Motor neuron (in vitro differentiated cells): Measurements from ENCODE around the gene SOCS1. TPM values are rescaled to one million over a fixed set of nuclear protein-coding genes. Genes with fewer than 3 reads are reported as not detected.
"Not testable (repeated sequence)": the region's sequence is repeated elsewhere in the genome, so short reads cannot be mapped to it uniquely, and the experiment has no call there.

Experiments used
- ATAC-seq, 8 experiments: fragments of 200-7000 bp; cut with Tn5 transposase; replicated peaks in 6 of 8; 2 replicates each; pipeline ENCODE4 v1.8.0; 2021; ENCODE audit warnings: mild to moderate bottlenecking in 8 of 8, moderate library complexity in 8 of 8
- H3K27ac ChIP-seq, 2 donors: fragments of 250-450 bp; sonication (Bioruptor Pico); 2 replicates each; pipeline ENCODE4 v1.9.0; 2021; ENCODE audit warnings: antibody characterized with exemption in 2 of 2, mild to moderate bottlenecking in 2 of 2, moderate library complexity in 1 of 2
- H3K4me1 ChIP-seq, 2 donors: fragments of 250-450 bp; sonication (Bioruptor Pico); replicated peaks in 1 of 2; 2 replicates each; pipeline ENCODE4 v1.6.1; 2021; ENCODE audit warnings: antibody characterized with exemption in 2 of 2, mild to moderate bottlenecking in 2 of 2, moderate library complexity in 1 of 2
- H3K4me3 ChIP-seq, 5 donors: fragments of 250-450 bp; sonication (Bioruptor Pico); 2 replicates each; pipeline ENCODE4 v1.9.0; 2021; ENCODE audit warnings: antibody characterized with exemption in 5 of 5, mild to moderate bottlenecking in 5 of 5, moderate library complexity in 4 of 5
- WGBS, 10 experiments: fragments of 450-650 bp; shearing (Covaris generic); methylation state at CpG; one replicate each; pipeline ENCODE4 v1.0.0; 2022; 5-methylcytosine and 5-hydroxymethylcytosine counted together
- in situ Hi-C, 9 experiments: fragments of 400-800 bp; cut with MboI; loops; one replicate each; pipeline ENCODE4 v1.15.0; 2021; ENCODE audit warnings: low sequenced_read_pairs in 9 of 9, low pct_unique_long_range_greater_than_20kb in 2 of 9; ENCODE audit not compliant: unreplicated experiment in 9 of 9
- total RNA-seq, 8 experiments: library from RNA; unstranded; fragments of 300-600 nt; gene quantifications; 2 replicates each; pipeline versions ENCODE4 v1.2.3 to v1.2.4, GENCODE V29; 2022

Gene SOCS1
- total RNA-seq, 8 experiments from 2014 or later, result 0.92 to 42.1 (median 3.5) TPM

- 0 to 100% (median 78%) methylated on average over 1 to 3 of the region's 3 CpGs; no CpG with 5 or more reads in 5 of the 10 experiments for WGBS, 10 experiments
- H3K4me3 ChIP-seq, result no peak overlapping the region
- H3K27ac ChIP-seq, result no peak overlapping the region
- in situ Hi-C loops, result no loop called here
- peaks cover 4 to 11% of the 10 kb centered on the region in 2 donors for H3K4me1 ChIP-seq
- ATAC-seq, result no peak
Observed at GRCh38 chr16:11296351-11296705, 40.3 kb upstream of the SOCS1 start.

- Histone ChIP-seq H3K27ac (no peak overlapping the region), H3K4me1 (peaks cover 4 to 11% of the 10 kb centered on the region in 2 donors), H3K4me3 (no peak overlapping the region)
- no peak for ATAC-seq
- WGBS, 10 experiments, result 80 to 100% (median 95%) methylated on average over 1 to 4 of the region's 4 CpGs; no CpG with 5 or more reads in 3 of the 10 experiments
- in situ Hi-C loops, result no loop called here
Observed at GRCh38 chr16:11295672-11296071, 39.7 kb upstream of the SOCS1 start.

- Histone ChIP-seq H3K4me1 (peaks cover 2 to 5% of the 10 kb centered on the region in 2 donors), H3K4me3 (no peak overlapping the region), H3K27ac (no peak overlapping the region)
- no peak for ATAC-seq
- WGBS, 10 experiments, result 63 to 100% (median 88%) methylated on average over 2 to 4 of the region's 7 CpGs; no CpG with 5 or more reads in 3 of the 10 experiments
- in situ Hi-C loops, result no loop called here
Observed at GRCh38 chr16:11292076-11292748, 36.2 kb upstream of the SOCS1 start.

GRCh38 chr16:11291091-11291703 lies 35.2 kb upstream of the SOCS1 start:
- no peaks in the 10 kb centered on the region for H3K4me1 ChIP-seq
- 27 to 90% (median 61%) methylated on average over 2 to 9 of the region's 10 CpGs; no CpG with 5 or more reads in 1 of the 10 experiments for WGBS, 10 experiments
- in situ Hi-C loops, result no loop called here
- H3K4me3 ChIP-seq, result no peak overlapping the region
- ATAC-seq, result peak in 1 of 8 experiments; percentile 30
- no peak overlapping the region for H3K27ac ChIP-seq

- in situ Hi-C loops, result no loop called here
- Histone ChIP-seq H3K4me1 (no peaks in the 10 kb centered on the region), H3K27ac (no peak overlapping the region), H3K4me3 (no peak overlapping the region)
- ATAC-seq, result no peak
- 40 to 100% (median 94%) methylated on average over 1 to 5 of the region's 8 CpGs; no CpG with 5 or more reads in 2 of the 10 experiments for WGBS, 10 experiments
Observed at GRCh38 chr16:11290102-11290893, 34.3 kb upstream of the SOCS1 start.

GRCh38 chr16:11289696-11290095 lies 33.7 kb upstream of the SOCS1 start:
- in situ Hi-C loops, H3K4me1 ChIP-seq, H3K4me3 ChIP-seq, H3K27ac ChIP-seq, ATAC-seq: not testable (repeated sequence)
- WGBS, 10 experiments, result 41 to 95% (median 83%) methylated on average over 1 to 4 of the region's 4 CpGs; no CpG with 5 or more reads in 7 of the 10 experiments

- WGBS, 10 experiments, result 100% methylated on average over 1 to 2 of the region's 2 CpGs; no CpG with 5 or more reads in 6 of the 10 experiments
- Histone ChIP-seq H3K4me3 (no peak overlapping the region), H3K27ac (no peak overlapping the region), H3K4me1 (no peaks in the 10 kb centered on the region)
- ATAC-seq, result no peak
- in situ Hi-C loops, result no loop called here
Observed at GRCh38 chr16:11289202-11289601, 33.2 kb upstream of the SOCS1 start.

GRCh38 chr16:11285842-11286241 lies 29.8 kb upstream of the SOCS1 start:
- in situ Hi-C loops, result no loop called here
- 43 to 100% (median 92%) methylated on average over 1 to 2 of the region's 2 CpGs; no CpG with 5 or more reads in 5 of the 10 experiments for WGBS, 10 experiments
- no peak for ATAC-seq
- Histone ChIP-seq H3K4me1 (no peaks in the 10 kb centered on the region), H3K27ac (no peak overlapping the region), H3K4me3 (no peak overlapping the region)

GRCh38 chr16:11283820-11284248 lies 27.8 kb upstream of the SOCS1 start:
- H3K27ac ChIP-seq, result no peak overlapping the region
- H3K4me1 ChIP-seq, result no peaks in the 10 kb centered on the region
- peak in 1 of 8 experiments; percentile 13 for ATAC-seq
- in situ Hi-C loops, result no loop called here
- WGBS, 10 experiments, result 0 to 100% (median 70%) methylated on average over 1 to 4 of the region's 4 CpGs; no CpG with 5 or more reads in 3 of the 10 experiments
- H3K4me3 ChIP-seq, result no peak overlapping the region

- WGBS, 10 experiments, result 40 to 100% (median 78%) methylated on average over 1 to 7 of the region's 25 CpGs; no CpG with 5 or more reads in 5 of the 10 experiments
- no peak for ATAC-seq
- H3K4me3 ChIP-seq, result no peak within 1 kb of the TSS
- H3K4me1 ChIP-seq, result no peaks in the 10 kb centered on the region
- no peak within 1 kb of the TSS for H3K27ac ChIP-seq
- in situ Hi-C loops, result no loop called here
Observed at GRCh38 chr16:11280616-11281522, 24.9 kb upstream of the SOCS1 start, which contains the start of gene PRM1. TSS of gene PRM1 (minus strand) at chr16:11281330. CDS start at chr16:11281238, 92 bp downstream.

- ATAC-seq, result no peak
- Histone ChIP-seq H3K4me1 (peaks cover 0 to 2% of the 10 kb centered on the region in 2 donors), H3K27ac (no peak overlapping the region), H3K4me3 (no peak overlapping the region)
- 65 to 100% (median 88%) methylated on average over 1 to 5 of the region's 7 CpGs; no CpG with 5 or more reads in 4 of the 10 experiments for WGBS, 10 experiments
- in situ Hi-C loops, result no loop called here
Observed at GRCh38 chr16:11278681-11279628, 23.0 kb upstream of the SOCS1 start.
